OCI-LY7 (cell line): Measurements from ENCODE around the gene L3MBTL3.

ENCODE experiments used
- EZH2phosphoT487 ChIP-seq: fragments of 200-600 bp; sonication (generic); IDR thresholded peaks from 2 replicates; pipeline ENCODE4 v1.6.1; 2018; ENCODE audit warnings: low read depth, borderline replicate concordance, mild to moderate bottlenecking, mixed run types, antibody characterized with exemption, low read length, moderate library complexity, mixed read lengths
- TF ChIP-seq, protein P1 (sequence below): fragments of 200-600 bp; sonication (generic); conservative IDR thresholded peaks from 2 replicates; pipeline ENCODE4 v1.5.1; 2014; ENCODE audit warnings: mild to moderate bottlenecking, antibody characterized with exemption, low read length, moderate library complexity, mixed read lengths

DNA sequence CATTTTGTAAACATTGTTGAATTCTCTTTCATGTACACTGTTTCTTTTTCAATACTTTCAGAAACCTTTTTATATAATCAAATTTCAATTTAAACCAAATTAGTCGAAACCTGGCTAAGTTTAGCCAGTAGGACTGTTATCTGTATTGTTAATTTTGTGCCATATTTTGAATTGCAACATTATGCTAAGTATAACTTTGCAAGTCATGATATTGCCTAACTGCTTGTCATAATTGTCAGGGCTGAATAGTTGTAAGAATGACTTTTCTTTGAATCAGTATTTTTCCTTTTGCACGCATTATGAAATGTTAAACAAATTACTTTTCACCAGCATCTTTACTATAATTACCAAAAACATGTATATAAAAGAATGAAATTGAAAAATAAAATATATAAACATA lies 121.7 kb downstream of the L3MBTL3 start:
- TF ChIP-seq, protein P1, sequence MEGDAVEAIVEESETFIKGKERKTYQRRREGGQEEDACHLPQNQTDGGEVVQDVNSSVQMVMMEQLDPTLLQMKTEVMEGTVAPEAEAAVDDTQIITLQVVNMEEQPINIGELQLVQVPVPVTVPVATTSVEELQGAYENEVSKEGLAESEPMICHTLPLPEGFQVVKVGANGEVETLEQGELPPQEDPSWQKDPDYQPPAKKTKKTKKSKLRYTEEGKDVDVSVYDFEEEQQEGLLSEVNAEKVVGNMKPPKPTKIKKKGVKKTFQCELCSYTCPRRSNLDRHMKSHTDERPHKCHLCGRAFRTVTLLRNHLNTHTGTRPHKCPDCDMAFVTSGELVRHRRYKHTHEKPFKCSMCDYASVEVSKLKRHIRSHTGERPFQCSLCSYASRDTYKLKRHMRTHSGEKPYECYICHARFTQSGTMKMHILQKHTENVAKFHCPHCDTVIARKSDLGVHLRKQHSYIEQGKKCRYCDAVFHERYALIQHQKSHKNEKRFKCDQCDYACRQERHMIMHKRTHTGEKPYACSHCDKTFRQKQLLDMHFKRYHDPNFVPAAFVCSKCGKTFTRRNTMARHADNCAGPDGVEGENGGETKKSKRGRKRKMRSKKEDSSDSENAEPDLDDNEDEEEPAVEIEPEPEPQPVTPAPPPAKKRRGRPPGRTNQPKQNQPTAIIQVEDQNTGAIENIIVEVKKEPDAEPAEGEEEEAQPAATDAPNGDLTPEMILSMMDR, result no peak
- TF ChIP-seq EZH2phosphoT487, result no peak
